ENCODE data around the gene FASTKD3.

Gene FASTKD3

DNA sequence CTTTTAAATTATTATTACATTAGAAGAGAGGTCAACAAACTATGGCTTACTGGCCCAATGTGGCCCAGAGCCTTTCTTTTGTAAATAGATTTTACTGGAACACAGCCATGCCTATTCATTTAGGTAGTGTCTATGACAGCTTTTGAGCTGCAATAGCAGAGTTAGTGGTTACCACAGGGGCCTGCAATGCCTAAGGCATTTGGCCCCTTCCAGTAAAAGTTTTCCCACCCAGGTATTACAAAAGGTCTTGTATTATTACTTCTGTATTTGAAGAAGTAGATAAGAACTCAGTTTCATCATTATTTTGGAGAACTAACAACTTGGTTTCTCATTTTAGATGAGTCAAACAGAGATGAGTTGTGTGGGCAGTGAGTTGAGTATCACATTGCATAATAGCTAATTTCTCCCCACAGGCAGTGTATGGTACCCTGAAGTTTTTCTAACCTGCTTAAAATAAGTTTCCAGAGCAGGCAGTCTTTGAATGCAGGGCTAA is 9.6 kb upstream of the FASTKD3 start:
- DNase-seq (ENCODE audit: low spot score) = no peak

DNA sequence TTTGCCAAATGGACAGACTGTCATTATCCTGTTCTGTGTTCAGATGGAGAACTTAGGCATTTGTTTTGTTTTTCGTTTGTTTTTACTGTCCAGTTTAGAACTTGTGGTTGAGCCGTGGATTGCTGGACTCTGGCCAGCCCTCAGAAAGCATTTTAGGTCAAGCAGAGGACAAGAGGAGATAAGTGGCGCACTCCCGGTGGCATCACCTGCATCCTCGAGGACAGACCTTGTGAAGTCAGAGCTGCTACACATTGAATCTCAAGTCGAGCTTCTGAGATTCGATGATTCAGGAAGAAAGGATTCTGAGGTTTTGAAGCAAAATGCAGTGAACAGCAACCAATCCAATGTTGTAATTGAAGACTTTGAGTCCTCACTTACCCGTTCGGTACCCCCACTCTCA is 9.0 kb upstream of the FASTKD3 start:
- DNase-seq (ENCODE audit: low spot score) = no peak

DNA sequence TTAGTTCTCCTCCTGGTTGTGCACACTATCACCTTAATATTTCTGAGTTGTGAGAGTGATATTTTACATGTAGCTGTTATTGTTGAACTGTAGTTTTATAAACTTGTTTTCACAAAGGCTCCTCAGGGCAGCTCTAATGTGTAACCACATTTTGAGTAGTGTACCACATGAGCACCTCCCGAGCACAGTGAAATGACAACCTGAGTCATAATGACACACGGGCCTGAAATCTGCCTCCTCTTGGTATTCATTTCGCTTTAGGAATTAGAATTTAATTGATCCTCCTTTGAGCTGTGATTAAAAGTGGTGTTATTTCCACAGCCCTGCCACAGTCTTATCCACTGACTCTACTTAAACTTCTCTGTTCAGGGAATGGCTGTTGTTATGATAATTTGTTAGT is 8.0 kb upstream of the FASTKD3 start:
- DNase-seq (ENCODE audit: low spot score) = no peak

DNA sequence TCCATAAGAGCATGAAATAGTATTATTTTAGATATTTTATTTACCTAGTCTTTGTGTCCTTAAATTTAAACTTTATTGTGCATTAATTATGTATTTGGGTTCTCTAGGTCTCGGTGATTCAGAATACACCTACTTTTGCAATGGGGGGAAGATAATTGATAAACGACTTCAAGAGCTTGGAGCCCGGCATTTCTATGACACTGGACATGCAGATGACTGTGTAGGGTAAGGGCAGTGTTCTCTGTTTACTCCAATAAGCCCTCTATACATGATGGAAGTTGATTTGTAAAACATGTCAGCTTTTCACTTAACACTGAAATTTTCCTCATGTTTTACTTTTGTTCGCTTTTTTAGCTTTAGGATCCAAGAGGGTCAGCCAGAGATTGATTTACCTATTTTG is 6.3 kb upstream of the FASTKD3 start:
- no peak for DNase-seq (ENCODE audit: low spot score)

DNA sequence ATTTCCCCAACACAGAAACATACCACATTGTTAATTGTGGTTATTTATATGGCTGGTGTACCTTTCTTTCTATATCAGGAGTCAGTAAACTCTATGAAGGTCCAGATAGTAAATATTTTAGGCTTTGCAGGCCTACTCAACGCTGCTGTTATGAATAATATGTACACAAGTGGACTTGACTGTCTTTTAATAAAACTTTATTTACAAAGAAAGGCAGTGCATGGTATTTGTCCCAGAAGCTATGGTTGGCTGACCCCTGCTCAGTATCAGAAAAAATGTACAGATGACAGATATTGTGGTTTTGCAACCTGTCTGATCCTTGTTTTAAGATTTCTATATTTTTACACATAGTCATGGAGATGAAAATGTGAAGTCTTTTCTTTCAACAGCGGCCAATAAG is 5.8 kb upstream of the FASTKD3 start:
- DNase-seq (ENCODE audit: low spot score) = no peak

DNA sequence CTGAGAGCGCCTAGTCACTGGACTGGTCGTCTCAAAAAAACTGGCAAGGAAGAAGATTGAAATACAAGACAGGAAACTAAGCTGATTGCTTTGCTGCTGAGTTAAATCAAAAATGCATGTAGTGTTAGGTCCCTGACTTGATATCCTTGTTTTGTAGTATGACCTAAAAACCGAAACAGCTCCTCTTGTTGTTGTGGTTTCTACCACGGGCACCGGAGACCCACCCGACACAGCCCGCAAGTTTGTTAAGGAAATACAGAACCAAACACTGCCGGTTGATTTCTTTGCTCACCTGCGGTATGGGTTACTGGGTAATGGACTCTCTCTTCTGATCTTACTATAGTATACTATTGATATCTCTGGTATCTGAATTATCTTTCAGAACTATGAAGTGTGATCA is 4.4 kb upstream of the FASTKD3 start:
- no peak for DNase-seq (ENCODE audit: low spot score)

DNA sequence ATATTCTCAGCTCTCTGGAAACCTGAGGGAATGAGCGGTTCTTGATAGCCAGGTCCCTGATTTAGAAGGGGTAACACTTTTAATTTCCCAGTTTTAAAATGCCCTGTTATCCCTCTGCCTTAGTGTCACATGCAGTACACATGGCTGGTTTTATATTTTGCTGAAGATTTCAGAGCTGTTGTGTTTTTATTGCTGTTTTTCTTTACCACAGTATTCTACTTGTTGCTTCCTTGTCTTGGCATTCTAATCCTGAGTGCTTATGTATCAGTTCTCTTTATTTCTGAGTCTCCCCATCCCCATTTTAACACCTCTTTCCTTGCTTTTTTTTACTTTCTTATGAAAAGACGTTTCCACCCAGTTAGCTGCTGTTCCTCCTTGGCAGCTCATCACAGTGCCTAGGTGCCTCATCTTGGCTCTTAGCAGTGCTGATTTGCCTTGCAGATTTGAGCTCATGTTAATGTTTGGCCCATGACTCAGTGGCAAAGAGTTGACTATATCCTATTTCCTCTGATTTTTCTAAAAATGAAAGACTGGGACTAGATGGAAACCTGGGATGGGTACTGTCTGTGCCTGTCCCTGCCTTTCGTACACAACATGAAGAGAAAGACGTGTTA is 3.8 kb upstream of the FASTKD3 start:
- DNase-seq (ENCODE audit: low spot score) = no peak

DNA sequence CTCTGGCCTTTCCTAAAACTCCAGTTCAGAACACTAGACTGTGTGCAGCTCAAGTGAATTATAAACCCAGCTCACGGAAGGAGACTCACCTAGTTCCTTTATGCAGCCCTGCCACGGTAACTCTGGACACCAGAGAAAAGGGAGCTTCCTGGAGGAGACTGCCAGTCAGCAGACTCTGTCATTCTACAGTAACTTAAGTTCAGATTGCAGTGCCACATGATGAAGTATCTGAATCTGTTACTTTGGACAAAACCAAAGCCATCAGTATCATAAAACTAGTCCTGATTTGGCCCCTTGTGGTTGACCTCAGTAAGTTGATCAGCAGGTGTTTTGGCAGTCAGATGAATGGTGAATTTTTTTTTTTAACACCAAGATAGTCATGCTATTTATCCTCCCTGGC is 2.8 kb upstream of the FASTKD3 start:
- DNase-seq (ENCODE audit: low spot score) = no peak

DNA sequence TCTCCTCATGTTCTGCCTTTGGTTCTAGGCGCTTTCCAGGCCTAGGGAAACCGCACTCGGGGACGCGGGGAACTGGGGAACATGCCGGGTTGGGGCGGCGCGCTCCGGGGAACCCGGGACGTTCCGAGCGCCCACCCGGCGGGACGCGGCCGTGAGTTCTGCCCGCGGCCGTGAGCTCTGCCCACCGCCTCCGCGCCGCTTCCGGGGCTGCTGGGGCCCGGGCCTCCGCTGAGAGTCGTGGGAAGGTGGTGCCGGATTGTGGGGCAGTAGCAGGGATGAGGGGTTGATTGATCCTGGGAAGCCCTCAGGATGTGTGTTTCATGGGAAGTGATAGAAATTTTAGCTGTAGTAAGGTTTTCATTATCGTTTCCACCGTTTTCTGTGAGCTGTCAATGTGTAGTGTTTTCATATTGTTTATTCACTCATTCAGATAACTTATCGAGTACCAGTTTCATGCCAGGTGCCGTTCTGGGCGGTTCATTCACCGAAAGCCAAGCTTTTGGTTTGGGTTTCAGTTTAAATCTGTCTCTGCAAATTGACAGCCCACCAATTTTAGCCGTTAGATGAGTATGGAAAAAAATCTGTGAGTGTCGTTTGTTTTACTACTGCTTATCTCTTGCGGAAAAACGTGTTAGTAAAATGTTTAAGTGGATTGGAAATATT is 774 bp upstream of the FASTKD3 start:
- no peak for DNase-seq (ENCODE audit: low spot score)

DNA sequence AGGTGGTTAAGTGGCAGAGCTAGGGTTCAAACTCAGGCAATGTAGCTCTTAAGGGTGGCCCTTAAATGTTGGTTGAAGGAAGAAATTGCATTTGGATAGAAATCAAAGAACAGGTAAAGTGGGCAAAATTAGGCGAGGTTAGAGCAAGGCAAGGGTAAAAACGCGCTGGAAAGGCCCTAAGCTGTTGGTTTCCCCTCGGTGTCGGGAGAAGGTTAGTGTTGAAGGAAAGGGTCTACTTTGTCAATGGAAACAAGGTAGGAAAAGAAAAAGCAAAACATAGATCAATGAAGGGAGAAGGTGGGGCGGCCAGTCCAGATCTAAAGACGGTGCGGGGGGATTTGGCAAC is 431 bp downstream of the FASTKD3 start:
- DNase-seq (ENCODE audit: low spot score) = no peak

DNA sequence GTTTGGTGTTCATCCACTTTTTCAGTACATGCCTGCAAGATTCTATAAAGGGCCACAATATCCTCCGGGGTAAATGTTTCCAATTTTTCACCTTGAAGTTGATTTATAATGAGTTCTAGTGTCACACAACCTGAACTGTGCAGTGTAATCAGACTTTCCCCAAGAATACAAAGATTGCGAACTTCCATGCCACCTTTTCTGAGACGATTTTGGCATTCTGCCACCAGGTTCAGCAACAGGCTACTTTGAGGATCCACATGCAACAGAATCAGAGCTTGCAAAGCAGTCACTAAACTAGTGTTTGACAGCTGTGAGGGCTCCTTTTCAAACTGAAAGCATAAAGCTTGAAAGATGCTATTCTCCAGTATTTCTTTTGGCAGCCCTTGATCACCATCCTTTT is 1.6 kb downstream of the FASTKD3 start:
- no peak for DNase-seq (ENCODE audit: low spot score)

DNA sequence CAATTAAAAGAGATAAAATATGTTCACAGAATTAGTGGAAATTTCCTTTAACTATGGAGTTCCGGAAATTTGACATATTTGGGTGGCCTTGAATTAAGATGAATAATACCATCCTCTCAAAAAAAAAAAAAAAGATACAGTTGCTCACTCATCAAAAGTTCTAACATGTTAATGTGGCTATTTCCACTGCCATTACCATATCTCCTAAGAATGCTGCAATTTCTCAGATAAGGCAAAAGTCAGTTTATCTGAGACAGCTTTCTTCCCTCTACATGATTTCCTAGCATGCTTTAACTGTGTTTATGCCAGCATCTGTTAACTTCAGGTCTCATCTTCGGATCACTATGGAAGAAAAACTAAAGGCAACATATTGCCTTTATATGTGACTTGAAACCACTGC is 2.6 kb downstream of the FASTKD3 start:
- DNase-seq (ENCODE audit: low spot score) = no peak

DNA sequence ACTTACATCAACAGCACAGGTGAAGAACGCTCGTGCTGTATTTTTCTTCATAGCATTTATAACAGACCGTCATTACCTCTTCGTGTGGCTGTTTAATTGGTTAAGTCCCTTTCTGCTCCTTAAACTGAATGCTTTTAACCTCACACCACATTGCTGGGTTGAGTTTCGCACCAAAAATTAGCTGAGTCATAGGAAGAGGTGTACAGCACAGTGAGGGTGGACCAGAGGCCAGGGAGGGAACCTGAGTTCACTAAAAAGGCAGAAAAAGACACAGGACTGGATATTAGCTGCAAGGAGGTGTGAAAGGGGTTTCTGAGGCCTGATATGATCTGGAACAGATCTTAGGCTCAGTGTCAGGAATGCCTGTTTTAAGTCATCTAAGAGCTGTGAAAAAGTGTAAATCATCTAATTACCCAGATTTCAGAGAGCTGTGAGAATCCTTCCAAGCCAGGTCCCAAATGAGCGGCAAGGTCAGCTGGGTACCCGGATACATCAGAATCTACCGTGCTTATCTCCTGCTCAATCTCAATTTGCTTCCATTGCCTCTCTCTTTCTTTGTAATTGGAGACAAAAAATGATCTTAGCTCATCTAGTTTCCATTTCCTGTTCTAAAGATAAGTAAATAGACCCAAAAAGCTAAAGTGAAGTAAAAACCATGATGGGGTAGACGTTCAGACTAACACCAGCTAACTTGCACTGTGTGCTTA is 10.8 kb downstream of the FASTKD3 start:
- DNase-seq (ENCODE audit: low spot score) = no peak

DNA sequence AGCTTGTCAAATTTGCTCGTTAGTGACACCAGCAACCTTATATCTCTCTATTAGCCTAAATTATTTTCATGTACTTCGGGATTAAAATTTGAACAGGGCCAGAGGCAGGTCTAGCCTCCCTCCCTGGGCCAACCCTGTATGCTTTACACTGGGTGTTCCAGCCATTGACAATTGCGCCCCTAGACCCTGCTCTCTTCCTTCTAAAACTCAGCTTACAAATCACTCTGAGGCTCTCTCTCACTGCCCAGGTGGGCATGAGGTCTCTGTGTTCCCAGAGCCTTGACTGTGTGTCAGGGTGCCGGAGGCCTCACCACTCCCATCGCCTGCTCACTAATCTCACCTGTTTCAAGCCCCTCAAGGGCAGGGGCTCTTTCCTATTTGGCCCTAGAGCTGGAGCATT is 11.5 kb downstream of the FASTKD3 start:
- DNase-seq (ENCODE audit: low spot score) = no peak

DNA sequence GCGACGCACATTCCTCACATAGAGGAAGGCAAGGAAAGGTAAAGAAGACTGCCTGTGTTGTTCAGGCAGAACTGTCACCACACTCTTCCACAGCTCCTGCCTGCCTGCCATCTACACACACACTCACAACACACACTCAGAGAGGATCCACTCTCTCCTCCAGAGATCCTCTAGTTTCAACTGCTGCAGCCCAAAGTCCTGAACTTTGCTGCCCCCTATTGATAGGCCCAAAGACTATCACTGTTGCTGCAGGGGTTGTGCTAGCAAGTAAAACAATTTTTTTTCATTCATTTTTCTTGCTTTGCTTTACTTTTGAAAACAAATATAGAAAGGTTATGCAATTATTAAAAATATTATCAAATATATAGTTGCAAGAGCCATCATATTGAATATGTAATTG is 12.0 kb downstream of the FASTKD3 start:
- DNase-seq (ENCODE audit: low spot score) = no peak

DNA sequence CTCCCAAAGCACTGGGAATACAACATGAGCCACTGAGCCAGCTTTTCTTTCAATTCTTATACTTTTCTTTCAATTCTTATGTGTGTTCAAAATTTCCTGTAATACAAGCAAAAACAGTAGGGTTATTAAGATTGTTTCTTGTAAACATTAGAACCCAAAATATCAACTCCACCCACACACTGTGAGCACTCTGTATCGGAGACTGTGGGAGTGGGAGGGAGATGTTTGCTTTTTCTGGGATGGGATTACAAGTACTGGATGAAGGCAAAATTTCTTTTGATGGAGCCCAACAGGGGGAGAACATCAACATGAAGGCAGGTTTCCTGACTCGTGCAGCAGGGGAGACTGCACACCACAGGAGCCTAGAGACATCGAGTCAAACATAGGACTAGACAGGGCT is 13.2 kb downstream of the FASTKD3 start:
- no peak for DNase-seq (ENCODE audit: low spot score)

DNA sequence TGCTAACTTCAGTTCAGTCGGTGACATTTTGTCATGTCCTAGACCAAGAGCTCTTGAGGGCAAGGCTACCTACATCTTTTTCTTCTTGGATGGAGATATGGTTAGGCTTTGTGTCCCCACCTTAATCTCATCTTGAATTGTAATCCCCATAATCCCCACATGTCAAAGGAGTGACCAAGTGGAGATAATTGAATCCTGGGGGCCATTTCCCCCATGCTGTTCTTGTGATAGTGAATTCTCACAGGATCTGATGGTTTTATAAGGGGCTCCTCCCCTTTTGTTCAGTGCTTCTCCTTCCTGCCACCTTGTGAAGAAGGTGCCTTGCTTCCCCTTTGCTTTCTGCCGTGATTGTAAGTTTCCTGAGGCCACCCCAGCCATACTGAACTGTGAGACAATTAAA is 15.8 kb downstream of the FASTKD3 start:
- DNase-seq (ENCODE audit: low spot score) = no peak

DNA sequence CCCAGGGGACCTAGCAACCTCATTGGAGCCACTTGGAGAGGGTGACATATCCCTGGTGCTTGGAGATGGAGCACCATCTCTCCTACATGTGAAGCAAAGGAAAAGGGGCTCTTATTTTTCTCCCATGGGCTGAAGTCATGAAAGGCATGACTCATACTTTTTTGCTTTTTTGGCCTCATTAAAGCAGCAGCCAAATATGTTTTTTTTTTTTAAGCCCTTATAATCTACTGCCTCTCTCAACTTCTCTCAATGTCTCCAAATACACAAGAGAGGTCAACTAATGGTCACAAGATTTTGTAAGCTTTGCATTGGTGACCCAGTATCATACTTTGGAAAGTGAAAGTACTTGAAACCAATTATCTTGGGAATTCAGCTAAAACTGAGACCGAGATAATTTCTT is 16.3 kb downstream of the FASTKD3 start:
- DNase-seq (ENCODE audit: low spot score) = no peak

DNA sequence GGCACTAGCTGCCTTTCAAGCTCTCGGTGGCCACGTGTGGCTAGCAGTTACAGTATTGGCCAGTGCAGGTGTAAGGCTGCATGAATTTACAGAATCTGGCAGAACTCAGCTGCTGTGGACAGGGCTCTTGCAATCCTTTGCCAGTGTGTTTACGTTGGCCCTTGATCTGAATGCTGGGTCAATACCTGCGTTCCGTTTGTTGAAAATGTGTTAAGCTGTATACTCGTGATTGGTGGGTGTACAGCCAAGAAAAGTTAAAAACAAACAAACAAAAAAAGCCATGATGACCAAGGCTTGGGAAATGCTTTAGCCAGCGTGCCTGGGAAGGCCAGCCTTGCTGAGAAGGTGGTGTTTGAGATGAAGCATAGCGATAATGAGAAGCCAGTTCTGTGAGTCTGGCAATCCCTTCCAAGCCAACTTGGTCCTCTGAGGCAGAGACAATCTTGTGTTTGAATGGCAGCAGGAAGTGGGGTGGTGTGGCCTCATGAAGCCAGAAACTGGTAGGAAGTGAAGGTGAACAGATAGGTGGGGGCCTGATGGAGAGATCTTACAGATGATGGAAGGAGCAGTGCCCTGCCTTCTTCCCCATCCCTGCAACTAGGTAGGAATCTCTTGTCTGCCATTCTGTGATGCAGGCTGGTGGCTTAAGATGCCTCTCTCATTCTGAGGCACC is 17.1 kb downstream of the FASTKD3 start:
- DNase-seq (ENCODE audit: low spot score) = no peak

DNA sequence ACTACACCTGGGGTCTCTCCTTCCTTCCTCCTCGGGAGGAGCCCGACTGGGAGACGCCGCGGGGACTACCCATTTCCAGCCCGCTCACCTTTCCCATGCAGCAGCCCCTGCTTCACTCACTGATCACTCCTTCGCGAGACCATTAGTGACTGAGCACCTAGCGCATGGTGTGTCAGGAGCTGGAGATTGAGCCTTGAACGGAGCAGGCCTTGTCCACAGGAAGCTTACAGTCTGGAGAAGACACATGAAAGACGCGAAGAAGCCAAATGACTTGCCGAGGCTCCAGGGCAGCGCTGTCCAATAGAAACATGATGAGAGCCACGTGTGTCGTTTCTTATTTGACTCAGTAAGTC is 17.6 kb downstream of the FASTKD3 start:
- no peak for DNase-seq (ENCODE audit: low spot score)

DNA sequence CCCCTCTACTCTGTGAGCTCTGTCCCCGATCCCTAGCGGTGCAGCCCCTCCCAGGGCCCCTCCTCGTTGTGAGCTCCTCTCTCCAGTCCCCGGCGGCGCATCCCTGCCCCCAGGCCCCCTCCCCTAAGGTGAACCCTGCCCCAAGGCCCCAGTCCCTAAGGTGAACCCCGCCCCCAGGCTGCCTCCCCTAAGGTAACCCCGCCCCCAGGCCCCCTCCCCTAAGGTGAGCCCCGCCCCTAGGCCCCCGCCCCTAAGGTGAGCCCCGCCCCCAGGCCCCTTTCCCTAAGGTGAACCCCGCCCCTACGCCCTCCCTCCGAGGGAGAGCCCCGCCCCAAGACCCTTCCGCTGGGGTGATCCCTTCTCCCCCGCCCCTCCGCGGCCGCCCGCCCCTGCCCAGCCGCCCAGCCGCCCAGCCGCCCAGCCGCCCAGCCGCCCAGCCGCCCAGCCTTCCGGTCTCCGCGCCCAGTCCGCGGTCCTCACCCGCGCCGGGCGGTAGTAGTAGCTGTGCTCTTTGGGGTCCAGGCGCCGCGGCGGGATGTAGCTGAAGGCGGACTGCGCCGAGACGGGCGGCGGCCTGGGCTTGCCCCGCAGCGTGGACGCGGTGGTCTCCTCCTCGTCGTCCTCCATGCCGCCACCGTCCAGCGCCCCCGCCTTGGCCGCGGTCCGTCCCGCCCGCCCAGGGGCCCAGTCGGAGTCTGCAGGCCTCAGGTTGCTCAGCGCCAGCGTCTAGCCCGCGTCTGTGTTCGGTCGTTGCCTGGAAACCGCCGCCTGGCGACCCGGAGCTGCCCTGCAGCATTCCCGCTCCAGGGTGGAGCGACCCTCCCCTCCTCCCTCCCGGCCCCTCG is 18.2 kb downstream of the FASTKD3 start, which contains the start of gene CFAP90:
Gene CFAP90 (minus strand): TSS at position 739 of the 845 bp plus-strand sequence. CDS start 112 bp downstream, at position 627.
- no peak for DNase-seq (ENCODE audit: low spot score)
